Spleen (tissue), 7 donors: ENCODE results near the gene FBXO17.

Experiments
- POLR2A ChIP-seq, 3 donors: fragments of 450-650 bp; IDR thresholded peaks; one replicate each; pipeline ENCODE4 v1.5.1; 2017; ENCODE audit warnings: antibody characterized with exemption in 3 of 3, mild to moderate bottlenecking in 1 of 3
- POLR2AphosphoS5 ChIP-seq, 3 donors: sonication (generic); formaldehyde crosslinking; IDR thresholded peaks; one replicate each; pipeline ENCODE4 v1.5.1; 2017; ENCODE audit warnings: antibody characterized with exemption in 3 of 3
- TF ChIP-seq, protein P1 (sequence below), 11 experiments: fragments of 200-600 bp in 7 of 11; fragments of 450-650 bp in 4 of 11; sonication (generic) in 4 of 11; IDR thresholded peaks in 8 of 11; conservative IDR thresholded peaks in 3 of 11; 1 replicate in 7 of 11; 2 replicates in 4 of 11; pipeline versions ENCODE4 v1.4.0 to v1.8.0; 2016 to 2021; ENCODE audit warnings: antibody characterized with exemption in 11 of 11, inconsistent platforms in 4 of 11, mild to moderate bottlenecking in 1 of 11
- donor health status: DM: no; HTN: no; CAD: no; lungs with moderate emphysema.
- donor health status: DM: no; HTN: no; CAD: no.
- donor health status: DM: no; HTN: no; CAD: no.

DNA sequence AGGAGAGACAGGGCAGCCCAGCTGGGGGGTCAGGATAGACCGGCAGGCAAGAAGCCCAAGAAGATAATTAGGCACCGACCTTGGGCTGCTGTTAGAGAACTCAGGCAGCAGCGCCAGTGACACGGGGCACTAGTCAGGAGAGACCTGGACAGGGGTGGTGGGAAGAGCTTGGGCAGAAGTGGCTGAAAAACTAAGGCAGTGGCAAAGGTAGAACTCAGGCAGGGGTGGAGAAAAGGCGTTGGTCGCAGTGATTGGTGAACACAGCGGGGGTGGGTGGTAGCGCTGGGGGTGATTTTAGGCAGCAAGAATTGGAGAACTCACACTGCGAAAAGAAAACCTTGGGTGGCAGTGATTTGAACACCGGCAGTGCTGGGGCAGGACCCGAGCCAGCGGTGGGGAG is 67.9 kb downstream of the FBXO17 start:
- TF ChIP-seq, protein P1, sequence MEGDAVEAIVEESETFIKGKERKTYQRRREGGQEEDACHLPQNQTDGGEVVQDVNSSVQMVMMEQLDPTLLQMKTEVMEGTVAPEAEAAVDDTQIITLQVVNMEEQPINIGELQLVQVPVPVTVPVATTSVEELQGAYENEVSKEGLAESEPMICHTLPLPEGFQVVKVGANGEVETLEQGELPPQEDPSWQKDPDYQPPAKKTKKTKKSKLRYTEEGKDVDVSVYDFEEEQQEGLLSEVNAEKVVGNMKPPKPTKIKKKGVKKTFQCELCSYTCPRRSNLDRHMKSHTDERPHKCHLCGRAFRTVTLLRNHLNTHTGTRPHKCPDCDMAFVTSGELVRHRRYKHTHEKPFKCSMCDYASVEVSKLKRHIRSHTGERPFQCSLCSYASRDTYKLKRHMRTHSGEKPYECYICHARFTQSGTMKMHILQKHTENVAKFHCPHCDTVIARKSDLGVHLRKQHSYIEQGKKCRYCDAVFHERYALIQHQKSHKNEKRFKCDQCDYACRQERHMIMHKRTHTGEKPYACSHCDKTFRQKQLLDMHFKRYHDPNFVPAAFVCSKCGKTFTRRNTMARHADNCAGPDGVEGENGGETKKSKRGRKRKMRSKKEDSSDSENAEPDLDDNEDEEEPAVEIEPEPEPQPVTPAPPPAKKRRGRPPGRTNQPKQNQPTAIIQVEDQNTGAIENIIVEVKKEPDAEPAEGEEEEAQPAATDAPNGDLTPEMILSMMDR (IDR thresholded peaks at IDR 0.05 in 8 of 11, conservative IDR thresholded peaks at IDR 0.05 in 3 of 11): no peak
- TF ChIP-seq POLR2AphosphoS5 (IDR thresholded peaks at IDR 0.05) (no peak), POLR2A (IDR thresholded peaks at IDR 0.05) (no peak)
